Measurements from ENCODE around the gene HTRA3.

GRCh38 chr4:8301851-8302730 is 32.5 kb downstream of the HTRA3 start:
- no peak for TF ChIP-seq CTCF (conservative IDR thresholded peaks at IDR 0.05; ENCODE audit: low read length)
- TF ChIP-seq EZH2phosphoT487 (IDR thresholded peaks at IDR 0.05; ENCODE audit: borderline replicate concordance, low read depth, low read length): no peak
